SK-N-SH (cell line): ENCODE data around the gene PSTPIP2.

Experiments used
- CTCF ChIP-seq: fragments of 200-600 bp; sonication (generic); IDR thresholded peaks from 2 replicates; pipeline ENCODE4 v1.6.1; 2017; ENCODE audit warnings: antibody characterized with exemption, mild to moderate bottlenecking, moderate library complexity
- EP300 ChIP-seq, 2 experiments: IDR thresholded peaks; 2 replicates each; pipeline versions ENCODE4 v1.4.0 to v1.6.1; 2012; ENCODE audit warnings: borderline replicate concordance in 1 of 2, low read depth in 1 of 2, low read length in 1 of 2
- EZH2phosphoT487 ChIP-seq: fragments of 200-600 bp; sonication (generic); IDR thresholded peaks from 2 replicates; pipeline ENCODE4 v1.6.1; 2017; ENCODE audit warnings: low read depth, mixed run types, mild to moderate bottlenecking, antibody characterized with exemption, moderate library complexity, borderline replicate concordance
- FOXJ3 ChIP-seq: sonication (generic); formaldehyde crosslinking; IDR thresholded peaks from 2 replicates; pipeline ENCODE4 v1.5.1; 2020; ENCODE audit warnings: mild to moderate bottlenecking, missing genetic modification reagents
- GABPA ChIP-seq: IDR thresholded peaks from 2 replicates; pipeline ENCODE4 v1.4.0; 2012; ENCODE audit warnings: low read depth, mild to moderate bottlenecking
- JUND ChIP-seq: IDR thresholded peaks from 2 replicates; pipeline ENCODE4 v1.4.0; 2012
- MAX ChIP-seq: IDR thresholded peaks from 2 replicates; pipeline ENCODE4 v1.4.0; 2012; ENCODE audit warnings: low read depth
- MXI1 ChIP-seq: IDR thresholded peaks from 2 replicates; pipeline ENCODE4 v1.6.1; 2012; ENCODE audit warnings: mild to moderate bottlenecking, low read depth, low read length, improper control_type of control experiment
- NRF1 ChIP-seq: IDR thresholded peaks from 2 replicates; pipeline ENCODE4 v1.6.1; 2012; ENCODE audit warnings: low read depth, mild to moderate bottlenecking, low read length
- RAD21 ChIP-seq: IDR thresholded peaks from 2 replicates; pipeline ENCODE4 v1.6.1; 2012; ENCODE audit warnings: mild to moderate bottlenecking, low read length
- SIN3A ChIP-seq: IDR thresholded peaks from 2 replicates; pipeline ENCODE4 v1.6.1; 2012; ENCODE audit warnings: low read depth, mild to moderate bottlenecking, low read length, moderate library complexity, borderline replicate concordance
- TCF12 ChIP-seq: IDR thresholded peaks from 2 replicates; pipeline ENCODE4 v1.4.0; 2012

GRCh38 chr18:45976566-45976965, 95.5 kb downstream of the PSTPIP2 start:
- no peak for TF ChIP-seq NRF1
- TF ChIP-seq JUND: no peak
- no peak for TF ChIP-seq CTCF
- no peak for TF ChIP-seq GABPA
- no peak for TF ChIP-seq MAX
- TF ChIP-seq TCF12: no peak
- TF ChIP-seq SIN3A: no peak
- TF ChIP-seq FOXJ3: no peak
- no peak for TF ChIP-seq RAD21
- TF ChIP-seq EP300 (IDR thresholded peaks at IDR 0.05; ENCODE audit: borderline replicate concordance in 1 of 2, low read depth in 1 of 2, low read length in 1 of 2): no peak
- no peak for TF ChIP-seq EZH2phosphoT487
- TF ChIP-seq MXI1: no peak
